Calu3 (cell line): ENCODE results near the gene ATOX1. TPM values are rescaled to one million over a fixed set of nuclear protein-coding genes. Genes with fewer than 3 reads are reported as not detected.

Experiments used
- BruUV-seq: library from RNA; stranded (reverse); fragments of 400-500 nt; replicated peaks from 2 replicates; lab custom pipeline; 2021; lab: Mats Ljungman, UMichigan
- CTCF ChIA-PET: fragments of 300-600 bp; sonication (Branson Sonifier 250); formaldehyde crosslinking; loops from one replicate; lab custom pipeline; 2022; ENCODE audit warnings: antibody characterized with exemption; lab: Charles Lee
- DNase-seq: peaks from one replicate; pipeline ENCODE4 v3.0.0; 2022
- H3K27ac Mint-ChIP-seq: one replicate; pipeline ENCODE4 v1.8.0; 2022; ENCODE audit warnings: mixed read lengths; ENCODE audit not compliant: unreplicated experiment
- H3K27me3 Mint-ChIP-seq: one replicate; pipeline ENCODE4 v1.8.0; 2022; ENCODE audit warnings: mixed read lengths; ENCODE audit not compliant: unreplicated experiment
- H3K36me3 Mint-ChIP-seq: one replicate; pipeline ENCODE4 v1.8.0; 2022; ENCODE audit warnings: mild to moderate bottlenecking, moderate library complexity, mixed read lengths; ENCODE audit not compliant: insufficient read depth, unreplicated experiment
- H3K4me1 Mint-ChIP-seq: one replicate; pipeline ENCODE4 v1.8.0; 2022; ENCODE audit warnings: mild to moderate bottlenecking, low read depth, mixed read lengths; ENCODE audit not compliant: unreplicated experiment
- H3K4me3 Mint-ChIP-seq: one replicate; pipeline ENCODE4 v1.8.0; 2022; ENCODE audit warnings: mild to moderate bottlenecking, low read depth, moderate library complexity, mixed read lengths; ENCODE audit not compliant: unreplicated experiment
- H3K9me3 Mint-ChIP-seq: one replicate; pipeline ENCODE4 v1.8.0; 2022; ENCODE audit warnings: low read depth, mixed read lengths; ENCODE audit not compliant: unreplicated experiment
- CTCF ChIP-seq: fragments of 200-600 bp; IDR thresholded peaks from one replicate; pipeline ENCODE4 v1.8.0; 2022; ENCODE audit warnings: antibody characterized with exemption; ENCODE audit not compliant: unreplicated experiment
- intact Hi-C: fragments of 100-400 bp; cut with micrococcal nuclease; formaldehyde crosslinking; loops from one replicate; pipeline ENCODE4 v1.10.0; 2022; ENCODE audit not compliant: unreplicated experiment
- total RNA-seq: library from RNA; stranded (reverse); gene quantifications from 2 replicates; pipeline ENCODE4 v1.2.3, GENCODE V29; 2022

Gene ATOX1
- total RNA-seq, 1 experiment from 2014 or later = 239 TPM

DNA sequence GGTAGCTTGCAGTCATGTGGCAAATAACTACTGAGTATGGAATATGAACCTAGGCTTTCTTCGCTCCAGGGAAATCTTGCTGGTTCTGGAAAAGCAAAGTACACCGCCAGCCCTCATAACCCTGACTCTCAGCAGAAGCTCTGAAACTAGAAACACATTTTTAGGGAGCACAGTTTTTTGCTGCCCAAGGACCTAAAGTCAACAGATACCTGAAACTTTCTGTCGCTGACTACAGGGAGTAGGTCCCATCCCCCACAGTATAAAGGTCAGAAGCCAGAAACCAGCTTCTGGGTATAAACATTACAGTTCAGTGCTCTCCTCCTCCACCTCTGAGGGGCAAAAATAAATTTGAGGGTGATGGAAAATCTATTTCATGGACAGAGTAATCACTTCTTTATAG is 3.0 kb downstream of the ATOX1 start:
- H3K4me3 Mint-ChIP-seq = no peak overlapping the region
- no peak overlapping the region for H3K27ac Mint-ChIP-seq
- no peaks in the 10 kb centered on the region for H3K27me3 Mint-ChIP-seq
- TF ChIP-seq CTCF = no peak
- CTCF ChIA-PET = no interaction called here
- DNase-seq = no peak
- intact Hi-C loops = no loop called here
- no TSS peak for BruUV-seq
- peaks cover 63% of the 10 kb centered on the region for H3K36me3 Mint-ChIP-seq
- peaks cover 56% of the 10 kb centered on the region for H3K4me1 Mint-ChIP-seq
- no peaks in the 10 kb centered on the region for H3K9me3 Mint-ChIP-seq

DNA sequence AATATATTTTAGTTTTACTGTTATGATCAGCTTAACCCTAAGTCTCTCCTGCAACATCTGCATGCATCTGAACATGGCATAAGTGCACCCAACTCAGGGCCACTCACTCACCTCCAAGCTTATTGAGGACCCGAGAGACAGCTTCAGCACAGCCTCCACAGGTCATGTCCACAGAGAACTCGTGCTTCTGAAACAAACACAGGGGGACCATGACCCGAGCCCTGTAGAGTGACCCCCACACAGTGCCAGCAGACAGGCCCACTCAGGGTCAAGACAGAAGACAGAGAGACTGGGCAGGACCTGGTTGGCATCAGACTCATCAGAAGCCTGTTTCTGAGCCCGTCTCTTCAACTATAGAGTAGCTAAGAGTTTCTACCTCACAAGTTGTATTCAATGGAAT is 6.8 kb downstream of the ATOX1 start:
- H3K9me3 Mint-ChIP-seq = no peaks in the 10 kb centered on the region
- H3K36me3 Mint-ChIP-seq = peaks cover 45% of the 10 kb centered on the region
- TF ChIP-seq CTCF = no peak
- H3K4me3 Mint-ChIP-seq = no peak overlapping the region
- BruUV-seq = no TSS peak
- no peak overlapping the region for H3K27ac Mint-ChIP-seq
- no peaks in the 10 kb centered on the region for H3K27me3 Mint-ChIP-seq
- no peak for DNase-seq
- CTCF ChIA-PET = interaction anchor here (0.7 to 1.7 kb wide), 3 partner anchors 10 to 26 kb away, joined by 6 read pairs; no protein-coding TSS in a partner anchor
- peaks cover 32% of the 10 kb centered on the region for H3K4me1 Mint-ChIP-seq
- intact Hi-C loops = no loop called here

GRCh38 chr5:151751091-151751490 is 7.3 kb downstream of the ATOX1 start:
- BruUV-seq = no TSS peak
- no peak for TF ChIP-seq CTCF
- no peaks in the 10 kb centered on the region for H3K9me3 Mint-ChIP-seq
- DNase-seq = no peak
- H3K36me3 Mint-ChIP-seq = peaks cover 40% of the 10 kb centered on the region
- H3K4me3 Mint-ChIP-seq = no peak overlapping the region
- peaks cover 31% of the 10 kb centered on the region for H3K4me1 Mint-ChIP-seq
- intact Hi-C loops = no loop called here
- no peak overlapping the region for H3K27ac Mint-ChIP-seq
- CTCF ChIA-PET = interaction anchor here (0.7 to 1.7 kb wide), 3 partner anchors 10 to 25 kb away, joined by 6 read pairs; no protein-coding TSS in a partner anchor
- H3K27me3 Mint-ChIP-seq = no peaks in the 10 kb centered on the region

DNA sequence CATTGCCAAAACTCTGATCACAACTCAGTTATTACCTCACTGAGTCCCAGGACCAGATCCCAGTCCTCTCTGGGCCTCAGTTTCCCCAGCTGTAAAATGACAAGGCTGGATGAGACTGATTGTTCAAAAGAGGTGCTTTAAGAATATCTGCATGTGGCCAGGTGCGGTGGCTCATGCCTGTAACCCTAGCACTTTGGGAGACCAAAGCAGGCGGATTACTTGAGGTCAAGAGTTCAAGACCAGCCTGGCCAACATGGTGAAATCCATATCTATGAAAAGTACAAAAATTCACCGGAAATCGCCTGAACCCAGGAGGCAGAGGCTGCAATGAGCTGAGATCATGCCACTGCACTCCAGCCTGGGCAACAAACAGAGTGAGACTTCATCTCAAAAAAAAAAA is 8.3 kb downstream of the ATOX1 start:
- no peak overlapping the region for H3K27ac Mint-ChIP-seq
- H3K4me1 Mint-ChIP-seq = peaks cover 38% of the 10 kb centered on the region
- no peak overlapping the region for H3K4me3 Mint-ChIP-seq
- H3K36me3 Mint-ChIP-seq = peaks cover 44% of the 10 kb centered on the region
- no peak for TF ChIP-seq CTCF
- no peak for DNase-seq
- no peaks in the 10 kb centered on the region for H3K9me3 Mint-ChIP-seq
- intact Hi-C loops = no loop called here
- H3K27me3 Mint-ChIP-seq = no peaks in the 10 kb centered on the region
- CTCF ChIA-PET = interaction anchor here (0.6 to 1.7 kb wide), 2 partner anchors 8 to 9 kb away, joined by 3 to 6 read pairs; partner anchors contain the start of gene ATOX1
- BruUV-seq = no TSS peak
